ENCODE measurements around the gene GKAP1.
"Not testable (repeated sequence)": the region's sequence is repeated elsewhere in the genome, so short reads cannot be mapped to it uniquely, and the experiment has no call there.

The GKAP1 gene

DNA sequence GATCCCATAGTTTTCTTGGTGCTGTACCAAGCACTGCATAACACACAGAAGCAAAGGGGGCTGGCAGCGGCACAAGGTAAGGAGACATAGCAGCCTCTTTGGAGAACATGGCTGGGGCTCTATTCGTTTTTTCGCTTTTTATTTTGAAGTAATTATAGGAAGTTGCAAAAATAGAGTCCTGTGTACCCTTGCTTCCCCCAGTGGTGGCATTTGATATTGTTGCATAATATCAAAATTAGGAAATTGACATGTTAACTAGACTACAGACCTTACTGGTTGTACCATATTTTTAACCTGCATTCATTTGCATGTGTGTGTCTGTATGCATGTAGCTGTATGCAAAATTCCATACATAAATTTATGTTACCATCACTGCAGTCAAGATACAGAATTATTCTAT lies 103.2 kb downstream of the GKAP1 start:
- Histone ChIP-seq H3K9me3 (ENCODE audit: low read depth, low read length) (no peaks in the 10 kb centered on the region), H3K9ac (ENCODE audit: insufficient read length) (no peak overlapping the region), H3K4me3 (no peak overlapping the region), H3K27ac (no peak overlapping the region), H3K36me3 (ENCODE audit: insufficient read depth, low read length) (no peaks in the 10 kb centered on the region)
- DNase-seq (ENCODE audit: low read depth, low spot score) = no peak
- TF ChIP-seq FOXP2 (optimal IDR thresholded peaks at IDR 0.05; ENCODE audit: control extremely low read depth, extremely low read length, insufficient read depth) = no peak
- TF ChIP-seq EZH2 (IDR thresholded peaks at IDR 0.05) = no peak
- TF ChIP-seq POLR2AphosphoS5 (IDR thresholded peaks at IDR 0.05; ENCODE audit: borderline replicate concordance, low read depth, low read length) = no peak

GRCh38 chr9:83708515-83709158 lies 108.9 kb downstream of the GKAP1 start:
- H3K4me3 ChIP-seq = peak overlapping the region; percentile 97
- peaks cover 2% of the 10 kb centered on the region; the same call in 1 of the 2 replicates for H3K9me3 ChIP-seq (ENCODE audit: low read depth, low read length)
- peak overlapping the region; percentile 99 for H3K27ac ChIP-seq
- peaks cover 25% of the 10 kb centered on the region for H3K36me3 ChIP-seq (ENCODE audit: insufficient read depth, low read length)
- no peak for TF ChIP-seq EZH2 (IDR thresholded peaks at IDR 0.05)
- TF ChIP-seq POLR2AphosphoS5 (IDR thresholded peaks at IDR 0.05; ENCODE audit: borderline replicate concordance, low read depth, low read length) = no peak
- TF ChIP-seq FOXP2 (optimal IDR thresholded peaks at IDR 0.05; ENCODE audit: control extremely low read depth, extremely low read length, insufficient read depth) = no peak
- peak overlapping the region; percentile 99 for H3K9ac ChIP-seq (ENCODE audit: insufficient read length)
- no peak for DNase-seq (ENCODE audit: low read depth, low spot score)

DNA sequence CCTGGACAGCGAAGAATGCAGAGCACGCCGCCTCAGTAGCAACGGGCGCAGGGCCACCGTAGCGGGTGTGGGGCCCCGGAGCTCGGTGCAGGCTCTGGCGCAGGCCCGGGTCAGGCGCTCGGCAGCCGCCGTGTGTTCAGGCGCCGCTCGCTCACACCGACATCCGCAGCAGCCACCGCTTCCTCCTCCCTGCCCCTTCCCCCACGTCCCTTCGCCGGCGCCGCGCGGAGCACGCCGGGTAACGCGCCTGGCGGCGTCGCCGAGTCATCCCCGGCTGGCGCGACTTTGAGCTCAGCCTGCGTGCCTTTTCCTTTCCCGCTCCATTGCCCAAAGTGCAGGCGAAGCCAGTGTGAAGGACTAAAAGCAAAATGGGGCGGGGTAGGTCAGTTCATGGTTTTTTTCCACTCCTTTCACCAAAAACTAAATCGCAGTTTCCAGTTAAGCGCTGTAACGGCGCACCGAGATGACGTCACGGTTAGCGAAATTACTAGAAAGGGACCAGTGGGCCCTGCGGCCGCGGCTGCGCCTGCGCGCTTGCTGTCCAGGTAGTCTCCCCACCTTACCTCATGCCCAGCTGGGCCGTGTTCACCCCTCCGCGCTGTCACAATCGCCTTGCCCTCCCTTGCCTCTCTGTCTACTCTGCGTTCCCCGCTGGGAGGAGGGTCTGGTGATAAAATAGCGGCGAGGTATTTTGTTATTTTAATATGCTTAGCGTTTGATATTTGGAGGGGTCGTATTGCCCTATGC lies 109.6 kb downstream of the GKAP1 start, which contains the start of gene UBQLN1:
Gene UBQLN1, minus strand, starts transcription at position 191 of the 747 bp plus-strand sequence. CDS start 279 bp downstream, outside the sequence.
- Histone ChIP-seq H3K9me3 (ENCODE audit: low read depth, low read length) (peaks cover 5% of the 10 kb centered on the region; the same call in 1 of the 2 replicates), H3K9ac (ENCODE audit: insufficient read length) (peak within 1 kb of the TSS; percentile 99), H3K36me3 (ENCODE audit: insufficient read depth, low read length) (peaks cover 31% of the 10 kb centered on the region), H3K4me3 (peak within 1 kb of the TSS; percentile 97), H3K27ac (peak within 1 kb of the TSS; percentile 99)
- TF ChIP-seq EZH2 (IDR thresholded peaks at IDR 0.05) (no peak), POLR2AphosphoS5 (IDR thresholded peaks at IDR 0.05; ENCODE audit: borderline replicate concordance, low read depth, low read length) (peak; percentile 78), FOXP2 (optimal IDR thresholded peaks at IDR 0.05; ENCODE audit: control extremely low read depth, extremely low read length, insufficient read depth) (no peak)
- peak; percentile 77 for DNase-seq (ENCODE audit: low read depth, low spot score)

GRCh38 chr9:83707518-83707767 lies 110.1 kb downstream of the GKAP1 start:
- no peak for DNase-seq (ENCODE audit: low read depth, low spot score)
- H3K9me3 ChIP-seq (ENCODE audit: low read depth, low read length) = peaks cover 5% of the 10 kb centered on the region; the same call in 1 of the 2 replicates
- peak overlapping the region; percentile 99 for H3K9ac ChIP-seq (ENCODE audit: insufficient read length)
- peaks cover 35% of the 10 kb centered on the region for H3K36me3 ChIP-seq (ENCODE audit: insufficient read depth, low read length)
- H3K4me3 ChIP-seq = peak overlapping the region; percentile 97
- TF ChIP-seq EZH2 (IDR thresholded peaks at IDR 0.05) = no peak
- TF ChIP-seq POLR2AphosphoS5 (IDR thresholded peaks at IDR 0.05; ENCODE audit: borderline replicate concordance, low read depth, low read length) = no peak
- TF ChIP-seq FOXP2 (optimal IDR thresholded peaks at IDR 0.05; ENCODE audit: control extremely low read depth, extremely low read length, insufficient read depth) = no peak
- peak overlapping the region; percentile 99 for H3K27ac ChIP-seq

DNA sequence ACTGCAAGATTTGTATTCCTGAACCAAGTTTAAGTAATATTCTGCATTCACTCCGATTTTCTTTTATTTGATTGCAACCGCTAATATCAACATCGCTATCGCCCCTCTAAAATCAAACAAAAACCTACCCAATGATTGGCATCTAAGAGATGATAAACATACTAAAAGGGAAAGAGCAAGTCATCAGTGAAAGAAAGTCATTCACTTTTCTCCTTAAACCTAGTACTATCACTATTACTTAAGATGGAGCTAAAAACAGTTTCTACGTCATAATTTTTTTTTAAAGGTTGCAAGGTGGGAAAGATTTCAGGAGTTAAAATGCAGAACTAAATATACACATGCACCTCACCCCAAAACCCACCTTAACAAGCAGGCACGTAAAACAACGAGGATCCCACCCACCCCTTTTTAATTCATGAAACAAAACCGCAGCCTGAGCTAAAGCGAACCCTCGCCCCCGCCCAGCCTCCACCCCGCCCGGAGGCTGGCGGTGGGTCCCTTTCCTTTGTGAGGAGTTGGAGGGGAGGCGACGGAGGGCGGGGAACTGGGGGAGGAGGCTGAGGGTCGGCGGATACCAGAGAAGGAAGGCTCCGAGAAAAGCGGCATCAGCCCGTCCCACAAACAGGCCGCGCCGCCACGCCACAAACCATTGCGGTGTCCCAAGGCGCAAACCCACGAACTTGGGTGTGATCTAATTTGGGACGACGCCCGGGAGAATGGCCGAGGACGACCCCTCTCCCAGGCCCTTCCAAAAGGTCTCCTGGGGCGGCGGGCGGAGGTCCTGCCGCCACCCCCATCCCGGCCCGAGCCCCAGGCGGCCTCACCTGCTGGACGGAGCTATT lies 110.7 kb downstream of the GKAP1 start:
- DNase-seq (ENCODE audit: low read depth, low spot score) = no peak

GRCh38 chr9:83705219-83705651 lies 112.3 kb downstream of the GKAP1 start:
- not testable (repeated sequence) for H3K27ac ChIP-seq; H3K9me3 ChIP-seq (ENCODE audit: low read depth, low read length); DNase-seq (ENCODE audit: low read depth, low spot score); H3K9ac ChIP-seq (ENCODE audit: insufficient read length)
- Histone ChIP-seq H3K36me3 (ENCODE audit: insufficient read depth, low read length) (peaks cover 49% of the 10 kb centered on the region), H3K4me3 (0 out of 2 replicates have a peak overlapping the region, but pooled peaks have one; percentile 97)

More for the DNA sequence above, 110.7 kb downstream of the GKAP1 start:
- H3K4me3 ChIP-seq = peak overlapping the region; percentile 97
- peaks cover 6% of the 10 kb centered on the region; the same call in 1 of the 2 replicates for H3K9me3 ChIP-seq (ENCODE audit: low read depth, low read length)
- peaks cover 39% of the 10 kb centered on the region for H3K36me3 ChIP-seq (ENCODE audit: insufficient read depth, low read length)
- peak overlapping the region; percentile 99 for H3K9ac ChIP-seq (ENCODE audit: insufficient read length)
- TF ChIP-seq POLR2AphosphoS5 (IDR thresholded peaks at IDR 0.05; ENCODE audit: borderline replicate concordance, low read depth, low read length) (peak; percentile 25; the same call in 1 of the 2 replicates), FOXP2 (optimal IDR thresholded peaks at IDR 0.05; ENCODE audit: control extremely low read depth, extremely low read length, insufficient read depth) (no peak), EZH2 (IDR thresholded peaks at IDR 0.05) (no peak)
- H3K27ac ChIP-seq = peak overlapping the region; percentile 99

- no peak for DNase-seq (ENCODE audit: low read depth, low spot score)
- no peak for TF ChIP-seq FOXP2 (optimal IDR thresholded peaks at IDR 0.05; ENCODE audit: control extremely low read depth, extremely low read length, insufficient read depth)
- TF ChIP-seq POLR2AphosphoS5 (IDR thresholded peaks at IDR 0.05; ENCODE audit: borderline replicate concordance, low read depth, low read length) = no peak
- TF ChIP-seq EZH2 (IDR thresholded peaks at IDR 0.05) = no peak
- H3K36me3 ChIP-seq (ENCODE audit: insufficient read depth, low read length) = peaks cover 68% of the 10 kb centered on the region
Observed at GRCh38 chr9:83701769-83702168, 115.8 kb downstream of the GKAP1 start.

GRCh38 chr9:83701286-83701685 lies 116.3 kb downstream of the GKAP1 start:
- Histone ChIP-seq H3K4me3 (no peak overlapping the region), H3K36me3 (ENCODE audit: insufficient read depth, low read length) (peaks cover 71% of the 10 kb centered on the region), H3K9me3 (ENCODE audit: low read depth, low read length) (peaks cover 8% of the 10 kb centered on the region; the same call in 1 of the 2 replicates), H3K9ac (ENCODE audit: insufficient read length) (no peak overlapping the region), H3K27ac (no peak overlapping the region)
- no peak for DNase-seq (ENCODE audit: low read depth, low spot score)
- TF ChIP-seq FOXP2 (optimal IDR thresholded peaks at IDR 0.05; ENCODE audit: control extremely low read depth, extremely low read length, insufficient read depth) (no peak), EZH2 (IDR thresholded peaks at IDR 0.05) (no peak), POLR2AphosphoS5 (IDR thresholded peaks at IDR 0.05; ENCODE audit: borderline replicate concordance, low read depth, low read length) (no peak)

More at GRCh38 chr9:83701769-83702168, 115.8 kb downstream of the GKAP1 start:
- Histone ChIP-seq H3K9ac (ENCODE audit: insufficient read length) (no peak overlapping the region), H3K27ac (no peak overlapping the region), H3K9me3 (ENCODE audit: low read depth, low read length) (peaks cover 8% of the 10 kb centered on the region; the same call in 1 of the 2 replicates), H3K4me3 (no peak overlapping the region)

Data from SK-N-MC (cell line).